OCI-LY7 (cell line): Measurements from ENCODE around the gene POLRMT. TPM values are rescaled to one million over a fixed set of nuclear protein-coding genes. Genes with fewer than 3 reads are reported as not detected.
"Not testable (repeated sequence)": the region's sequence is repeated elsewhere in the genome, so short reads cannot be mapped to it uniquely, and the experiment has no call there.

ENCODE experiments used
- BruUV-seq: library from RNA; stranded (reverse); fragments of 400-500 nt; replicated peaks from 2 replicates; lab custom pipeline; 2021; lab: Mats Ljungman, UMichigan
- CTCF ChIA-PET: fragments of 300-600 bp; sonication (Branson Sonifier 250); formaldehyde crosslinking; loops from one replicate; lab custom pipeline; 2022; ENCODE audit warnings: antibody characterized with exemption; ENCODE audit not compliant: unreplicated experiment; lab: Charles Lee
- POLR2A ChIA-PET: fragments of 300-600 bp; sonication (Branson Sonifier 250); formaldehyde crosslinking; loops from one replicate; lab custom pipeline; 2022; ENCODE audit warnings: antibody characterized with exemption; lab: Charles Lee
- DNase-seq: peaks from one replicate; pipeline ENCODE4 v3.0.0-alpha.2; 2015; ENCODE audit warnings: low spot score
- H2AFZ ChIP-seq: fragments of 200-600 bp; sonication (generic), shearing (Covaris generic); 2 replicates; pipeline ENCODE4 v1.6.1; 2014; ENCODE audit warnings: mild to moderate bottlenecking, antibody characterized with exemption, low read length, moderate library complexity
- H3K27ac ChIP-seq: fragments of 200-600 bp; sonication (generic); 2 replicates; pipeline ENCODE4 v1.5.1; 2014; ENCODE audit warnings: mixed run types, low read depth, mild to moderate bottlenecking, moderate library complexity, low read length, inconsistent platforms; ENCODE audit not compliant: poor library complexity, severe bottlenecking
- H3K36me3 ChIP-seq: fragments of 200-600 bp; sonication (generic); 2 replicates; pipeline ENCODE4 v1.6.1; 2014; ENCODE audit warnings: mild to moderate bottlenecking, antibody characterized with exemption, low read length, moderate library complexity, mixed read lengths; ENCODE audit not compliant: insufficient read depth
- H3K4me1 ChIP-seq: fragments of 200-600 bp; sonication (generic); 2 replicates; pipeline ENCODE4 v1.5.1; 2014; ENCODE audit warnings: mild to moderate bottlenecking, low read length; ENCODE audit not compliant: insufficient read depth, poor library complexity, severe bottlenecking
- H3K4me2 ChIP-seq: fragments of 200-600 bp; sonication (generic); 2 replicates; pipeline ENCODE4 v1.6.1; 2014; ENCODE audit warnings: mild to moderate bottlenecking, low read length
- H3K4me3 ChIP-seq: fragments of 200-600 bp; sonication (generic); 2 replicates; pipeline ENCODE4 v1.5.1; 2014; ENCODE audit warnings: mild to moderate bottlenecking, low read depth, low read length; ENCODE audit not compliant: poor library complexity, severe bottlenecking
- H3K79me2 ChIP-seq: fragments of 200-600 bp; sonication (generic); 2 replicates; pipeline ENCODE4 v1.6.1; 2016; ENCODE audit warnings: low read depth, mild to moderate bottlenecking, low read length, moderate library complexity, mixed read lengths; ENCODE audit not compliant: insufficient read depth
- H3K9me2 ChIP-seq: fragments of 200-600 bp; sonication (generic); 2 replicates; pipeline ENCODE4 v1.6.1; 2016; ENCODE audit warnings: mild to moderate bottlenecking, low read length, mixed read lengths; ENCODE audit not compliant: insufficient read depth
- H3K9me3 ChIP-seq: fragments of 200-600 bp; sonication (generic); 2 replicates; pipeline ENCODE4 v1.6.1; 2014; ENCODE audit warnings: mild to moderate bottlenecking, mixed run types, low read length, mixed read lengths
- H4K20me1 ChIP-seq: fragments of 200-600 bp; sonication (generic); 2 replicates; pipeline ENCODE4 v1.6.1; 2014; ENCODE audit warnings: mild to moderate bottlenecking, antibody characterized with exemption, low read length, moderate library complexity, mixed read lengths; ENCODE audit not compliant: insufficient read depth
- EZH2phosphoT487 ChIP-seq: fragments of 200-600 bp; sonication (generic); IDR thresholded peaks from 2 replicates; pipeline ENCODE4 v1.6.1; 2018; ENCODE audit warnings: low read depth, borderline replicate concordance, mild to moderate bottlenecking, mixed run types, antibody characterized with exemption, low read length, moderate library complexity, mixed read lengths
- intact Hi-C: fragments of 100-400 bp; cut with micrococcal nuclease; formaldehyde crosslinking; loops from one replicate; pipeline ENCODE4 v1.10.0; 2022; ENCODE audit not compliant: unreplicated experiment
- total RNA-seq, 2 experiments: library from RNA; depleted of rRNA in 1 of 2; stranded (reverse); fragments of >200 nt in 1 of 2; shearing (Covaris generic) in 1 of 2; gene quantifications; 2 replicates each; pipeline ENCODE4 v1.2.3, GENCODE V29; 2014 to 2022
- TF ChIP-seq, protein P1 (sequence below): fragments of 200-600 bp; sonication (generic); conservative IDR thresholded peaks from 2 replicates; pipeline ENCODE4 v1.5.1; 2014; ENCODE audit warnings: mild to moderate bottlenecking, antibody characterized with exemption, low read length, moderate library complexity, mixed read lengths

The POLRMT gene
- total RNA-seq, 2 experiments from 2014 or later = 65.5 to 74.6 TPM

DNA sequence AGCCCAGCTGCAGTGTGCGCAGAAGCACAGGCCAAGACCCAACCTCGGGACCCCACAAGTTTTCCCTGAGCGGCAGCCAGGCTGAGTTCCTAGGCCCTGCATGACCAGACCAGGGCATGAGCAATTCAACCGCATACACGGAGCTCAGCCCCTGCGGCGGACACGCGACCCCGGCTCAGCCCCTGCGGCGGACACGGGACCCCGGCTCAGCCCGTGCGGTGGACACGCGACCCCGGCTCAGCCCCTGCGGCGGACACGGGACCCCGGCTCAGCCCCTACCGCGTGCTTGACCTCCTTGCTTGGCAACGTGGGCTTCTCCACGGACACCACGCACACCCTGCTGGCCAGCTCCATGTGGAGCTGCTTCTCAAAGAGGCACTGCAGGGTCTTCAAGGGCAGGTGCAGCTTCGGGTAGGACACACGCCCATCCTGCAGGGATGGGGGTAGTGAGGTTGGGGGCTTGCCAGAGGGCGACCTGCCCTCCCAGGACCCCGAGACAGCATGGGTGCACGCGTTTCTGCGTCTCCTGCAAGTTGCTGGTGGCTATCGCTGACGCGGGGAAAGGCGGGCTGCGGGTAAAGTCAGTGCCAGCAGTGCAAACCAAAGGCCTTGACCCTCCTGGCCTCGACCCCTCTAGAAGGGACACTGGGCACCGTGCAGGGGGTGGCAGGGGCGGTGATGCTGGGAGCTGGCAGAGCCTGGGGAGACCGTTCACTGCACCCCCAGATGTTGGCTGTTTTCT lies 10.0 kb downstream of the POLRMT start:
- ChIA-PET POLR2A (no interaction called here), CTCF (no interaction called here)
- peaks cover 77% of the 10 kb centered on the region for H3K36me3 ChIP-seq

DNA sequence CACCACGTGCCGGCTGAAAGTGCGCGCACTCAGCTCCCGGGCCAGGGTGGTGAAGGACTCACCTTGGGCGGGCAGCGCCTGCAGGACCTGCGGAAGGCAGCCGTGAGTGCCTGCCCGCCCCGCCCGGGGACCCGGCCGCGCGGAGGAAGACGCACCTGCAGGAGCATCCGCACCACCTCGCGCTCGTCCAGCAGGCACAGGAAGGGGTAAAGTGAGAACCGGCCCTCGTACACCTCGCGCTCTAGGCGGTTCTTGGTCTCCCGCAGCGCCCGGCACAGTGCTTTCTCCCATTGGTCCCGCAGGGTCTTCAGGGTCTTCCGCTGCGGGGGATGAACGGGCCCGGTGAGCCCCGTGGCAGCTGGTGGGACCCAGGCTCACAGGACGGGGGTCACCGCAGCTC lies 10.7 kb downstream of the POLRMT start:
- CTCF ChIA-PET = no interaction called here
- intact Hi-C loops = no loop called here
- BruUV-seq = no TSS peak
- H3K27ac ChIP-seq = no peak overlapping the region
- H3K4me1 ChIP-seq = no peaks in the 10 kb centered on the region
- no peaks in the 10 kb centered on the region for H3K9me2 ChIP-seq
- no peaks in the 10 kb centered on the region for H3K9me3 ChIP-seq
- POLR2A ChIA-PET = no interaction called here
- DNase-seq = no peak
- H3K79me2 ChIP-seq = peaks cover 3% of the 10 kb centered on the region; the same call in 1 of the 2 replicates
- no peak overlapping the region for H3K4me3 ChIP-seq
- no peak overlapping the region for H2AFZ ChIP-seq
- H3K36me3 ChIP-seq = peaks cover 76% of the 10 kb centered on the region
- no peak overlapping the region for H3K4me2 ChIP-seq
- H4K20me1 ChIP-seq = no peaks in the 10 kb centered on the region
- TF ChIP-seq, protein P1, sequence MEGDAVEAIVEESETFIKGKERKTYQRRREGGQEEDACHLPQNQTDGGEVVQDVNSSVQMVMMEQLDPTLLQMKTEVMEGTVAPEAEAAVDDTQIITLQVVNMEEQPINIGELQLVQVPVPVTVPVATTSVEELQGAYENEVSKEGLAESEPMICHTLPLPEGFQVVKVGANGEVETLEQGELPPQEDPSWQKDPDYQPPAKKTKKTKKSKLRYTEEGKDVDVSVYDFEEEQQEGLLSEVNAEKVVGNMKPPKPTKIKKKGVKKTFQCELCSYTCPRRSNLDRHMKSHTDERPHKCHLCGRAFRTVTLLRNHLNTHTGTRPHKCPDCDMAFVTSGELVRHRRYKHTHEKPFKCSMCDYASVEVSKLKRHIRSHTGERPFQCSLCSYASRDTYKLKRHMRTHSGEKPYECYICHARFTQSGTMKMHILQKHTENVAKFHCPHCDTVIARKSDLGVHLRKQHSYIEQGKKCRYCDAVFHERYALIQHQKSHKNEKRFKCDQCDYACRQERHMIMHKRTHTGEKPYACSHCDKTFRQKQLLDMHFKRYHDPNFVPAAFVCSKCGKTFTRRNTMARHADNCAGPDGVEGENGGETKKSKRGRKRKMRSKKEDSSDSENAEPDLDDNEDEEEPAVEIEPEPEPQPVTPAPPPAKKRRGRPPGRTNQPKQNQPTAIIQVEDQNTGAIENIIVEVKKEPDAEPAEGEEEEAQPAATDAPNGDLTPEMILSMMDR = no peak
- TF ChIP-seq EZH2phosphoT487 = no peak

More for the DNA sequence above, 10.0 kb downstream of the POLRMT start:
- Histone ChIP-seq H3K27ac (no peak overlapping the region), H3K4me1 (no peaks in the 10 kb centered on the region), H4K20me1 (no peaks in the 10 kb centered on the region), H3K79me2 (peaks cover 10% of the 10 kb centered on the region; the same call in 1 of the 2 replicates), H3K9me2 (no peaks in the 10 kb centered on the region), H3K4me3 (no peak overlapping the region), H2AFZ (no peak overlapping the region), H3K4me2 (no peak overlapping the region), H3K9me3 (no peaks in the 10 kb centered on the region)
- DNase-seq = no peak
- no TSS peak for BruUV-seq
- intact Hi-C loops = no loop called here
- no peak for TF ChIP-seq EZH2phosphoT487
- TF ChIP-seq, protein P1 = no peak

DNA sequence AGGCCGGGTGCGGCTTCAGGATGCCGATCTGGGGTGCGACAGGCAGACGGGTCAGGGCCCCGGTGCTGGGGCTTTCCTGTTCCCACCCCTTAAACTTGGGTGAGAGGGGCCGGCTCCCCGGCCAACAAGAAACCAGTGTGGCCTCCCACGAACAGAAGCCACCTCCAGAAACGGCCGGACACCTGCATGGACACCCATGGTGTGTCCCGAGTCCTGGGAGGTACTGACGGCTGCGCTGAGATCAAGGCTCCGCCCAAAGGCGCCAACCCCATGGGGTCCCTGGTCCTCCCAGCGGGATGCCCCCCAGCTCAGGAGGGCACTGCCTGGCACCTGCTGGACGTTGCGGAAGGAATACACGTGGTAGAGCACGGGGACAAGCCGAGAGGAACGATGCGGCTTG lies 11.5 kb downstream of the POLRMT start:
- Histone ChIP-seq H2AFZ (no peak overlapping the region), H3K9me3 (no peaks in the 10 kb centered on the region), H3K4me1 (no peaks in the 10 kb centered on the region), H3K36me3 (peaks cover 67% of the 10 kb centered on the region), H4K20me1 (no peaks in the 10 kb centered on the region), H3K9me2 (no peaks in the 10 kb centered on the region), H3K27ac (no peak overlapping the region), H3K4me3 (no peak overlapping the region), H3K79me2 (no peaks in the 10 kb centered on the region), H3K4me2 (no peak overlapping the region)
- CTCF ChIA-PET = no interaction called here
- TF ChIP-seq EZH2phosphoT487 = no peak
- TF ChIP-seq, protein P1 = no peak
- POLR2A ChIA-PET = no interaction called here
- no peak for DNase-seq
- no TSS peak for BruUV-seq
- intact Hi-C loops = no loop called here

DNA sequence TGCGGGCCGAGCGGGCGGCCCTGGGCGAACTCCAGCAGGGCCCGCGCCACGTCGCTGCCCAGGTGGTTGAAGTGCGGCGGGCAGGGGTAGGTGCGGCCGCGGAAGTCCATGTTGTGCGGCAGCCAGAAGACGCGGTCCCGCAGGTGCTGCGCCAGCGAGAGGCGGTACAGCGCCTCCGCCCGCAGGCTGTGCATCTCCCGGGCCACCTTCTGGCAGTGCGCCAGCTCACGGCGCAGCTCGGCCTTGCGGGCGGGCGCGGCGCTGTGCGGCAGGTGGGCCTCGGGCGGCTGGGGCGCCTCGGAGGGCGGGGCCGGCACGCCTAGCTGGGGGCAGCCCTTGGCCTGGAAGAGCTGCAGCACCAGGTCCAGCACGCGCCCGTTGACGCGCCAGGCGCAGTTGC lies 12.1 kb downstream of the POLRMT start:
- H3K4me2 ChIP-seq, POLR2A ChIA-PET, H3K9me2 ChIP-seq, intact Hi-C loops, H2AFZ ChIP-seq, DNase-seq, H3K9me3 ChIP-seq, CTCF ChIA-PET, H3K4me3 ChIP-seq, H3K79me2 ChIP-seq, H3K4me1 ChIP-seq, BruUV-seq, H3K27ac ChIP-seq, H4K20me1 ChIP-seq: not testable (repeated sequence)
- H3K36me3 ChIP-seq = peaks cover 66% of the 10 kb centered on the region
